DND-41 (cell line): ENCODE measurements around the gene PELI2.

ENCODE experiments used
- ATAC-seq: fragments of 200-7000 bp; cut with Tn5 transposase; 3 replicates; pipeline ENCODE4 v1.9.1; 2021; ENCODE audit warnings: low read depth; ENCODE audit not compliant: insufficient read depth
- DNase-seq: peaks from one replicate; pipeline ENCODE4 v3.0.0-alpha.2; 2020
- H2AFZ ChIP-seq: 2 replicates; pipeline ENCODE4 v1.6.0; 2012; ENCODE audit warnings: low read depth, low read length
- H3K27ac ChIP-seq: 2 replicates; pipeline ENCODE4 v1.5.1; 2012; ENCODE audit warnings: low read length, inconsistent platforms
- H3K27me3 ChIP-seq: fragments of 200-600 bp; sonication (generic); 2 replicates; pipeline ENCODE4 v1.6.0; 2012; ENCODE audit warnings: low read length, mild to moderate bottlenecking, inconsistent platforms; ENCODE audit not compliant: insufficient read depth, poor library complexity
- H3K36me3 ChIP-seq: 2 replicates; pipeline ENCODE4 v1.5.1; 2012; ENCODE audit warnings: low read length, inconsistent platforms; ENCODE audit not compliant: insufficient read depth
- H3K4me1 ChIP-seq: 2 replicates; pipeline ENCODE4 v1.5.1; 2012; ENCODE audit warnings: mild to moderate bottlenecking, low read length; ENCODE audit not compliant: insufficient read depth
- H3K4me2 ChIP-seq: 2 replicates; pipeline ENCODE4 v1.6.0; 2012; ENCODE audit warnings: mild to moderate bottlenecking, moderate library complexity, low read length, inconsistent platforms; ENCODE audit not compliant: insufficient read depth
- H3K4me3 ChIP-seq, 2 experiments: fragments of 200-600 bp in 1 of 2; shearing (Covaris generic) in 1 of 2; 2 replicates each; pipeline ENCODE4 v1.5.1; 2012 to 2016; ENCODE audit warnings: inconsistent platforms in 2 of 2, low read length in 2 of 2, mild to moderate bottlenecking in 2 of 2, low read depth in 1 of 2, moderate library complexity in 1 of 2
- H3K79me2 ChIP-seq: 2 replicates; pipeline ENCODE4 v1.6.0; 2012; ENCODE audit warnings: low read length, inconsistent platforms; ENCODE audit not compliant: insufficient read depth
- H3K9ac ChIP-seq: 2 replicates; pipeline ENCODE4 v1.6.0; 2012; ENCODE audit warnings: low read depth, mild to moderate bottlenecking, inconsistent platforms, low read length, moderate library complexity
- H3K9me3 ChIP-seq: 2 replicates; pipeline ENCODE4 v1.5.1; 2012; ENCODE audit warnings: low read length, moderate library complexity, mild to moderate bottlenecking, inconsistent platforms; ENCODE audit not compliant: insufficient read depth, severe bottlenecking
- H4K20me1 ChIP-seq: 2 replicates; pipeline ENCODE4 v1.6.0; 2012; ENCODE audit warnings: low read length; ENCODE audit not compliant: insufficient read depth
- CTCF ChIP-seq: IDR thresholded peaks from 2 replicates; pipeline ENCODE4 v1.5.1; 2012; ENCODE audit warnings: borderline replicate concordance, low read length, moderate library complexity, mild to moderate bottlenecking; ENCODE audit not compliant: poor library complexity, severe bottlenecking; ENCODE audit errors: extremely low read depth
- EZH2 ChIP-seq: IDR thresholded peaks from 3 replicates; pipeline ENCODE4 v1.6.1; 2012; ENCODE audit warnings: borderline replicate concordance, low read depth, mild to moderate bottlenecking, moderate library complexity, low read length, inconsistent platforms; ENCODE audit not compliant: severe bottlenecking

PELI2 gene

GRCh38 chr14:56322531-56322930 lies 204.3 kb downstream of the PELI2 start:
- Histone ChIP-seq H3K36me3 (peaks cover 6% of the 10 kb centered on the region; the same call in 1 of the 2 replicates), H3K27me3 (no peaks in the 10 kb centered on the region), H3K27ac (no peak overlapping the region), H3K9ac (no peak overlapping the region), H3K4me2 (no peak overlapping the region), H3K79me2 (no peaks in the 10 kb centered on the region), H3K9me3 (peaks cover 5% of the 10 kb centered on the region), H2AFZ (no peak overlapping the region), H3K4me1 (peaks cover 24% of the 10 kb centered on the region), H3K4me3 (no peak overlapping the region), H4K20me1 (no peaks in the 10 kb centered on the region)
- TF ChIP-seq CTCF, result no peak
- no peak for TF ChIP-seq EZH2
- no peak for ATAC-seq
- DNase-seq, result no peak

- H3K4me3 ChIP-seq, result no peak overlapping the region
- no peaks in the 10 kb centered on the region for H3K36me3 ChIP-seq
- H4K20me1 ChIP-seq, result no peaks in the 10 kb centered on the region
- no peaks in the 10 kb centered on the region for H3K27me3 ChIP-seq
- H3K79me2 ChIP-seq, result no peaks in the 10 kb centered on the region
- no peak for DNase-seq
- no peak for TF ChIP-seq CTCF
- no peak for TF ChIP-seq EZH2
- H3K9ac ChIP-seq, result no peak overlapping the region
- no peak overlapping the region for H3K4me2 ChIP-seq
- H2AFZ ChIP-seq, result no peak overlapping the region
- peak; percentile 44; the same call in 1 of the 3 replicates for ATAC-seq
- no peaks in the 10 kb centered on the region for H3K9me3 ChIP-seq
- peaks cover 6% of the 10 kb centered on the region for H3K4me1 ChIP-seq
- no peak overlapping the region for H3K27ac ChIP-seq
Observed at GRCh38 chr14:56324454-56324853, 206.2 kb downstream of the PELI2 start.

- Histone ChIP-seq H3K4me3 (no peak overlapping the region), H3K36me3 (no peaks in the 10 kb centered on the region), H3K9me3 (no peaks in the 10 kb centered on the region), H3K79me2 (no peaks in the 10 kb centered on the region), H3K4me1 (peaks cover under 1% of the 10 kb centered on the region; the same call in 1 of the 2 replicates), H3K4me2 (no peak overlapping the region), H3K27ac (no peak overlapping the region), H3K27me3 (no peaks in the 10 kb centered on the region), H2AFZ (no peak overlapping the region), H4K20me1 (no peaks in the 10 kb centered on the region), H3K9ac (no peak overlapping the region)
- TF ChIP-seq CTCF (no peak), EZH2 (no peak)
- ATAC-seq, result no peak
- DNase-seq, result no peak
Observed at GRCh38 chr14:56324856-56325699, 206.9 kb downstream of the PELI2 start.
